HG03066 (cell line): ENCODE data around the gene CLEC18B.
"Not testable (repeated sequence)": the region's sequence is repeated elsewhere in the genome, so short reads cannot be mapped to it uniquely, and the experiment has no call there.

ENCODE experiments used
- ATAC-seq: cut with Tn5 transposase; IDR thresholded peaks from one replicate; pipeline ENCODE4 v1.9.1; 2021; ENCODE audit warnings: low read depth; ENCODE audit not compliant: unreplicated experiment

Gene CLEC18B

DNA sequence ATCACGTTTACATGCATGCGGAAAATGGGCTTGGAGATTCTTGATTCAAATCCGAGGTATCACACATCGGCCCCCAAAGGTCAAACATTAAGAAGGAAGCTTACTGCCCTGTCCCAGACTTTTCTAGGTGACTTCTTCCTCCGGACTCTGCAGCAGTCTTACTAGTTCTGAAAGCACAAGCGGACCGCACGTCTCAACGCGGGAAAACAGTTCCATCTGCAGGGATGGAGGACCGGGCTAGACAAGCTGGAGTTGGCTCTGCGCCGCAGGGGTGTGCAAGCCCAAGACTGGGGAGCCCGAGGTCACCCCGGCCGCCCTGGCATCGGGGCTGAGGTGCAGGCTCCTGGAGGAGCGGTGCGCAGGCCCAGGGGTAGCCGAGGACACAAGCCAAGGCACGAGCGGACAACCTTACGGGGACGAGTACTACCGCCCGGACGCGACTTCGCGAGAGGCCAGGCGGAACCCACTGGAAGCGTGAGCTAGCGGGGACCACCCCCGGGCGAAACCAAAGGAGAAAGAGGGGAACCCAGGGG lies 53.7 kb downstream of the CLEC18B start:
- ATAC-seq: peak; percentile 36

DNA sequence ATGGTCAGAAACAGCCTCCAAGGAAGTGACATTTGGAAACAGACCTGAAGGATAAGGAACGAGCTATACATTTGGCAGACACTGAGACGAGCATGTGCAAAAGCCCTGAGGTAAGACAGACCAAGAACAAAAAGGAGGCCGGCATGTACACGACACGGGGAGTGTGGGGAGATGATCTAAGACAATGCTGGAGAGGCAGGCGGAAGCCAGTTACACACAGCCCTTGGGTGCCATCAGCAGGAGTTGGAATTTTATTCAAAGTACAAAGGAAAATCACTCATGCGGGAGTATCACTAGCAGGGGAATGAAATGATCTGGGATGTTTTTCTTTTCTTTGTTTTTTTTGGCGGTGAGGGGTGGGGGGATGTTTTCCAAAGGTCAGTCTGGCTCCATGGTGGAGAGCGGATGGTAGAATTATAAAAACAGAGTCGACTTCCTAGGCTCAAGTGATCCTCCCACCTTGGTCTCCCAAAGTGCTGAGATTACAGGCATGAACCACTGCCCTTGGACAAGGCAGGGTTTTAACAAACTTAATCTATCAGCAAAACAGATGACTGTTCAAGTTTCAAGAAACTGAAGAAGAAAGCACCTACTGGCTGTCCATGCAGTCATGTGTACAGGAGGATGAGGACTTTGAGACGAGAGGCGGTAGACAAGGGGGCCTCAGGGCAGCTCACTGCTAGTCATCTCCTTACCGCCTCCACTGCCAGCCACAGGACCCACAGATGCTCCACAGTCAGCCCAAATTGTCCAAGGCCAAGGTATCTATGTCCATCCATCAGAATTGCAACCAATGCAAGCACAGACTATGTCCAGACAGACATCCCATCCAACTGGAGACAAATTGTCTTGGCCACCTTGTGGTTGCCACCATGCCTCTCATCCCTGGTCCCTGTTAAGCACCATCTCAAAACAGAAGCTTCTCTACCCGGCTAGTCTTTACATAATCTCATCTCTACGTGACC lies 59.4 kb downstream of the CLEC18B start:
- not testable (repeated sequence) for ATAC-seq
